Fibroblast of lung (primary cell): ENCODE data around the gene TLN1.

Experiments
- CTCF ChIP-seq, 2 donors: IDR thresholded peaks in 1 of 2; conservative IDR thresholded peaks in 1 of 2; 1 replicate in 1 of 2; 2 replicates in 1 of 2; pipeline ENCODE4 v1.5.1; 2011 to 2012; ENCODE audit warnings: low read length in 2 of 2, control low read depth in 1 of 2, inconsistent platforms in 1 of 2, low read depth in 1 of 2, mild to moderate bottlenecking in 1 of 2
- EZH2 ChIP-seq: IDR thresholded peaks from 2 replicates; pipeline ENCODE4 v1.5.1; 2012; ENCODE audit warnings: low read length, control low read depth, mild to moderate bottlenecking; ENCODE audit errors: missing control alignments

- TF ChIP-seq CTCF (conservative IDR thresholded peaks at IDR 0.05 in 1 of 2, IDR thresholded peaks at IDR 0.05 in 1 of 2; ENCODE audit: low read depth in 1 of 2, low read length in 2 of 2) = no peak
- TF ChIP-seq EZH2 = no peak
These were observed 58.0 kb downstream of the TLN1 start for GRCh38 chr9:35674025-35674361.
